GM21447 (cell line): ENCODE data around the gene MASP2.
"Not testable (repeated sequence)": the region's sequence is repeated elsewhere in the genome, so short reads cannot be mapped to it uniquely, and the experiment has no call there.

Experiments used
- ATAC-seq: cut with Tn5 transposase; IDR thresholded peaks from one replicate; pipeline ENCODE4 v1.9.1; 2021; ENCODE audit not compliant: unreplicated experiment

MASP2 gene

GRCh38 chr1:11046625-11047365, at the start of gene MASP2:
Gene MASP2 (minus strand): TSS chr1:11047239. CDS start chr1:11047207, 32 bp downstream.
- ATAC-seq: no peak

- not testable (repeated sequence) for ATAC-seq
Observed at GRCh38 chr1:11083784-11084183, 36.7 kb upstream of the MASP2 start.

- no peak for ATAC-seq
Observed at GRCh38 chr1:11080931-11081330, 33.9 kb upstream of the MASP2 start.

GRCh38 chr1:11078631-11079030, 31.6 kb upstream of the MASP2 start:
- no peak for ATAC-seq

- not testable (repeated sequence) for ATAC-seq
Observed at GRCh38 chr1:11073398-11073797, 26.4 kb upstream of the MASP2 start.

GRCh38 chr1:11072216-11072917, 25.3 kb upstream of the MASP2 start:
- peak; percentile 52 for ATAC-seq

GRCh38 chr1:11071463-11072215, 24.6 kb upstream of the MASP2 start:
- ATAC-seq: no peak

GRCh38 chr1:11070876-11071275, 23.8 kb upstream of the MASP2 start:
- ATAC-seq: no peak

- no peak for ATAC-seq
Observed at GRCh38 chr1:11068600-11069473, 21.8 kb upstream of the MASP2 start.

- ATAC-seq: no peak
Observed at GRCh38 chr1:11067716-11068599, 20.9 kb upstream of the MASP2 start.

GRCh38 chr1:11065796-11066195, 18.8 kb upstream of the MASP2 start:
- no peak for ATAC-seq

- ATAC-seq: no peak
Observed at GRCh38 chr1:11064942-11065341, 17.9 kb upstream of the MASP2 start.

- not testable (repeated sequence) for ATAC-seq
Observed at GRCh38 chr1:11063937-11064537, 17.0 kb upstream of the MASP2 start.

- ATAC-seq: no peak
Observed at GRCh38 chr1:11062965-11063401, 15.9 kb upstream of the MASP2 start.

GRCh38 chr1:11061652-11062365, 14.8 kb upstream of the MASP2 start:
- no peak for ATAC-seq

- ATAC-seq: peak; percentile 73
Observed at GRCh38 chr1:11059968-11060830, 13.2 kb upstream of the MASP2 start, which contains the start of gene SRM. Gene SRM (minus strand): TSS chr1:11060018. CDS start chr1:11059943, 75 bp downstream.

- no peak for ATAC-seq
Observed at GRCh38 chr1:11059155-11059967, 12.3 kb upstream of the MASP2 start.
